ENCODE measurements around the gene ARHGAP11B.
"Not testable (repeated sequence)": the region's sequence is repeated elsewhere in the genome, so short reads cannot be mapped to it uniquely, and the experiment has no call there.

ARHGAP11B gene

GRCh38 chr15:30675126-30675525 lies 49.2 kb downstream of the ARHGAP11B start:
- no peak overlapping the region for H3K27ac Mint-ChIP-seq
- DNase-seq (ENCODE audit: low spot score in 2 of 2) (no peak), ATAC-seq (ENCODE audit: low read depth) (no peak)
- peaks cover 4% of the 10 kb centered on the region for H3K36me3 Mint-ChIP-seq
- H3K9me3 Mint-ChIP-seq = peaks cover 1% of the 10 kb centered on the region
- H3K4me1 Mint-ChIP-seq = no peaks in the 10 kb centered on the region
- H3K27me3 Mint-ChIP-seq = no peaks in the 10 kb centered on the region
- no peak overlapping the region for H3K4me3 Mint-ChIP-seq

GRCh38 chr15:30675891-30676290 lies 50.0 kb downstream of the ARHGAP11B start:
- not testable (repeated sequence) for H3K4me3 Mint-ChIP-seq; H3K27ac Mint-ChIP-seq; H3K27me3 Mint-ChIP-seq; H3K36me3 Mint-ChIP-seq; H3K9me3 Mint-ChIP-seq; DNase-seq (ENCODE audit: low spot score in 2 of 2); ATAC-seq (ENCODE audit: low read depth); H3K4me1 Mint-ChIP-seq

GRCh38 chr15:30680997-30681396 lies 55.1 kb downstream of the ARHGAP11B start:
- not testable (repeated sequence) for H3K36me3 Mint-ChIP-seq

GRCh38 chr15:30685709-30686285 lies 59.9 kb downstream of the ARHGAP11B start:
- H3K36me3 Mint-ChIP-seq; DNase-seq (ENCODE audit: low spot score in 2 of 2); H3K27me3 Mint-ChIP-seq; ATAC-seq (ENCODE audit: low read depth); H3K27ac Mint-ChIP-seq; H3K4me3 Mint-ChIP-seq; H3K4me1 Mint-ChIP-seq; H3K9me3 Mint-ChIP-seq: not testable (repeated sequence)

More at GRCh38 chr15:30680997-30681396, 55.1 kb downstream of the ARHGAP11B start:
- not testable (repeated sequence) for H3K9me3 Mint-ChIP-seq; ATAC-seq (ENCODE audit: low read depth); H3K4me1 Mint-ChIP-seq; H3K4me3 Mint-ChIP-seq; H3K27me3 Mint-ChIP-seq; DNase-seq (ENCODE audit: low spot score in 2 of 2); H3K27ac Mint-ChIP-seq

GRCh38 chr15:30686651-30687050 lies 60.7 kb downstream of the ARHGAP11B start:
- H3K27me3 Mint-ChIP-seq; ATAC-seq (ENCODE audit: low read depth); DNase-seq (ENCODE audit: low spot score in 2 of 2); H3K4me3 Mint-ChIP-seq; H3K36me3 Mint-ChIP-seq; H3K4me1 Mint-ChIP-seq; H3K9me3 Mint-ChIP-seq; H3K27ac Mint-ChIP-seq: not testable (repeated sequence)

All from memory B cell (primary cell).